MCF 10A (cell line): ENCODE data around the gene SH3TC2. TPM values are rescaled to one million over a fixed set of nuclear protein-coding genes. Genes with fewer than 3 reads are reported as not detected.

Source experiments
- BruUV-seq: library from RNA; stranded (reverse); fragments of 400-500 nt; replicated peaks from 2 replicates; lab custom pipeline; 2021; lab: Mats Ljungman, UMichigan
- CTCF ChIA-PET: fragments of 300-600 bp; sonication (Branson Sonifier 250); formaldehyde crosslinking; extraction: SDS; loops from one replicate; lab custom pipeline; 2021; ENCODE audit warnings: antibody characterized with exemption, inconsistent platforms; lab: Yijun Ruan, JAX
- POLR2A ChIA-PET: fragments of 300-600, 350-650 bp; sonication (Branson Sonifier 250); formaldehyde crosslinking; extraction: SDS; loops from one replicate; lab custom pipeline; 2020; ENCODE audit warnings: antibody characterized with exemption, inconsistent platforms; lab: Yijun Ruan, JAX
- DNase-seq: peaks from one replicate; pipeline ENCODE4 v3.0.0-alpha.2; 2018; ENCODE audit not compliant: unreplicated experiment
- H3K27ac Mint-ChIP-seq: one replicate; pipeline ENCODE4 v1.8.0; 2022; ENCODE audit warnings: mild to moderate bottlenecking, low read depth, mixed read lengths; ENCODE audit not compliant: unreplicated experiment
- H3K27me3 Mint-ChIP-seq: one replicate; pipeline ENCODE4 v1.8.0; 2022; ENCODE audit warnings: mixed read lengths; ENCODE audit not compliant: insufficient read depth, unreplicated experiment
- H3K36me3 Mint-ChIP-seq: one replicate; pipeline ENCODE4 v1.8.0; 2022; ENCODE audit warnings: mild to moderate bottlenecking, moderate library complexity, mixed read lengths; ENCODE audit not compliant: insufficient read depth, unreplicated experiment
- H3K4me1 Mint-ChIP-seq: one replicate; pipeline ENCODE4 v1.8.0; 2022; ENCODE audit warnings: mixed read lengths; ENCODE audit not compliant: insufficient read depth, unreplicated experiment
- H3K4me3 Mint-ChIP-seq: one replicate; pipeline ENCODE4 v1.8.0; 2022; ENCODE audit warnings: mild to moderate bottlenecking, moderate library complexity, mixed read lengths; ENCODE audit not compliant: unreplicated experiment
- H3K9me3 Mint-ChIP-seq: one replicate; pipeline ENCODE4 v1.8.0; 2022; ENCODE audit warnings: mixed read lengths; ENCODE audit not compliant: unreplicated experiment
- intact Hi-C: fragments of 100-400 bp; cut with micrococcal nuclease; formaldehyde crosslinking; loops from 2 replicates; pipeline ENCODE4 v1.14.1; 2022
- total RNA-seq: library from RNA; stranded (reverse); gene quantifications from 2 replicates; pipeline ENCODE4 v1.2.3, GENCODE V29; 2022
- TF ChIP-seq, protein P1 (sequence below): fragments of 200-600 bp; IDR thresholded peaks from one replicate; pipeline ENCODE4 v1.8.0; 2022; ENCODE audit warnings: antibody characterized with exemption, mild to moderate bottlenecking; ENCODE audit not compliant: unreplicated experiment

Gene SH3TC2
- total RNA-seq, 1 experiment from 2014 or later, result 6.2 TPM

DNA sequence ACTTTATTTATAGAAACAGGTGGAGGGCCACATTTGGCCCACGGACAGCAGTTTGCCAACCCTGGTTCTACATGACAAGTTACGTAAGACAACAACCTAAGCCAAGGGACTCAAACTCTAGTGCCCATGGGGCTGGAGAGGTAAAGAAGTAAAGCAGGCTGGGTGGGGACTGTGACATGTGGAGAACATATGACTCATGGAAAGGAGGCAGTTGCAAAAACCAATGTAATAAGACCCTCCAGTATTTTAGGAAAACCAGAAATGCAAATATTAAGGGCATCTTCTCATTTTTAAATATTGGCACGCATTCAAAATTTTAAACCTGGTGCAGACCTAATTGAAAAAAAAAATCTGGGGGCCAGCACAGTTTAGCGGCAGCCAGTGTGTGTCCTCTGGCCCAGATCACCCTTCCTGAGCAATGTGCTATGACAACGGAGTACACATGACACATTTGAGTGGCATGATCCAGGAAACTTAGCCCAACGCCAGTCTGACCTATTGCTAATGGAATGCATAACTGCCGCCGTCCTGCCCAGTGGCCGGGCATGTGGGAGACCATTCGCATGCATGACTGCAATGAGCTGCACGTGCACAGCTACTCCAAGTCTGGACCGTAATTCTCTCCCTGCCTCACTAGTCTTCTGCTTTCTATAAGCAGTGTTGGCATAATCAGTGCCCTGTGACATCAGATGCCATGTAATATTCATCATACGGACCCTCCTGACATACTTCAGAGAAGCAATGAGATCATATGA is 97.2 kb downstream of the SH3TC2 start:
- DNase-seq, result peak; percentile 99
- Mint-ChIP-seq H3K4me3 (peak overlapping the region; percentile 44), H3K27me3 (no peaks in the 10 kb centered on the region), H3K36me3 (peaks cover 15% of the 10 kb centered on the region), H3K4me1 (peaks cover 73% of the 10 kb centered on the region), H3K27ac (peak overlapping the region; percentile 98), H3K9me3 (no peaks in the 10 kb centered on the region)
- TF ChIP-seq, protein P1, sequence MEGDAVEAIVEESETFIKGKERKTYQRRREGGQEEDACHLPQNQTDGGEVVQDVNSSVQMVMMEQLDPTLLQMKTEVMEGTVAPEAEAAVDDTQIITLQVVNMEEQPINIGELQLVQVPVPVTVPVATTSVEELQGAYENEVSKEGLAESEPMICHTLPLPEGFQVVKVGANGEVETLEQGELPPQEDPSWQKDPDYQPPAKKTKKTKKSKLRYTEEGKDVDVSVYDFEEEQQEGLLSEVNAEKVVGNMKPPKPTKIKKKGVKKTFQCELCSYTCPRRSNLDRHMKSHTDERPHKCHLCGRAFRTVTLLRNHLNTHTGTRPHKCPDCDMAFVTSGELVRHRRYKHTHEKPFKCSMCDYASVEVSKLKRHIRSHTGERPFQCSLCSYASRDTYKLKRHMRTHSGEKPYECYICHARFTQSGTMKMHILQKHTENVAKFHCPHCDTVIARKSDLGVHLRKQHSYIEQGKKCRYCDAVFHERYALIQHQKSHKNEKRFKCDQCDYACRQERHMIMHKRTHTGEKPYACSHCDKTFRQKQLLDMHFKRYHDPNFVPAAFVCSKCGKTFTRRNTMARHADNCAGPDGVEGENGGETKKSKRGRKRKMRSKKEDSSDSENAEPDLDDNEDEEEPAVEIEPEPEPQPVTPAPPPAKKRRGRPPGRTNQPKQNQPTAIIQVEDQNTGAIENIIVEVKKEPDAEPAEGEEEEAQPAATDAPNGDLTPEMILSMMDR, result no peak
- BruUV-seq, result TSS peak; percentile 29
- intact Hi-C loops, result loop anchor here (1.0 to 2.0 kb wide), 6 partner anchors 13 to 70 kb away; no protein-coding TSS in a partner anchor
- ChIA-PET CTCF (interaction anchor here (0.6 to 37.7 kb wide), 15 partner anchors 8 to 370 kb away, joined by 3 to 1118 read pairs (median 10); no protein-coding TSS in a partner anchor), POLR2A (interaction anchor here (0.7 to 27.9 kb wide), 16 partner anchors 9 to 482 kb away, joined by 3 to 1127 read pairs (median 5); partner anchors contain the start of genes ABLIM3 and ADRB2)

GRCh38 chr5:148963664-148964063 is 99.2 kb downstream of the SH3TC2 start:
- Mint-ChIP-seq H3K27me3 (no peaks in the 10 kb centered on the region), H3K4me3 (no peak overlapping the region), H3K27ac (peak overlapping the region; percentile 57), H3K36me3 (peaks cover 6% of the 10 kb centered on the region), H3K9me3 (no peaks in the 10 kb centered on the region), H3K4me1 (peaks cover 58% of the 10 kb centered on the region)
- CTCF ChIA-PET, result interaction anchor here (0.9 to 37.7 kb wide), 8 partner anchors 9 to 231 kb away, joined by 3 to 1118 read pairs (median 8); no protein-coding TSS in a partner anchor
- TF ChIP-seq, protein P1, result no peak
- intact Hi-C loops, result loop anchor here (2.0 kb wide), 1 partner anchor 15 kb away; no protein-coding TSS in a partner anchor
- no peak for DNase-seq
- POLR2A ChIA-PET, result interaction anchor here (1.0 to 27.9 kb wide), 5 partner anchors 9 to 135 kb away, joined by 3 to 1127 read pairs (median 136); partner anchors contain the start of gene ADRB2
- no TSS peak for BruUV-seq

DNA sequence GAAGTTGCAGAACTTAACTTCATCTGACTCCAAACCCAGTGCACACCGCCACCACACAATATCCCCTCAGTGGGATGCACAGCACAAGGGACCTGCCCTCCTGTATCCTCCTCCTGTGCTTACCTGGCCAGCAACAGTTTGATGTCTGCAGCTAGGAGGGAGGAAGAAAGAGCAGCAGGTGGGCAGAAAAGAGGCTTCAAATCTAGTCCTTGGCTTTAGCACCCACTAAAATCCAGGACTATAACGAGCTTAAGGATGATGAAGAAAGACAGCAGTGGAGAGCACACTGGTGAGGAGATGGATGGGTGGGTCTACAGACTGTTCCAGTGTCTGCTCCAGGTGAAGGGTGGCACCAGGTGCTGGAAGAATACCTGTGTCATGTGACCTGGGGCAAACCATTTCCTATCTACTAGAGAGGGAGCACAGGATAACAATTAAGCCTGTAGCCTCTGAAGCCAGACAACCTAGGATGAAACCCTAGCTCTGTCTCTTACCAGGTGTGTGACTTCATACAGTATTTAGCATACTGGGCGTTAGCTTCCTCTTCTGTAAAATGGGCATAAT is 100.0 kb downstream of the SH3TC2 start:
- CTCF ChIA-PET, result interaction anchor here (0.5 to 37.7 kb wide), 13 partner anchors 8 to 302 kb away, joined by 3 to 1118 read pairs (median 5); no protein-coding TSS in a partner anchor
- POLR2A ChIA-PET, result interaction anchor here (1.0 to 27.9 kb wide), 6 partner anchors 8 to 134 kb away, joined by 3 to 1127 read pairs (median 80); partner anchors contain the start of gene ADRB2
- Mint-ChIP-seq H3K36me3 (peaks cover 6% of the 10 kb centered on the region), H3K27me3 (no peaks in the 10 kb centered on the region), H3K4me3 (no peak overlapping the region), H3K4me1 (peaks cover 55% of the 10 kb centered on the region), H3K9me3 (no peaks in the 10 kb centered on the region), H3K27ac (no peak overlapping the region)
- TF ChIP-seq, protein P1, result no peak
- intact Hi-C loops, result no loop called here
- DNase-seq, result no peak
- no TSS peak for BruUV-seq

GRCh38 chr5:148962200-148962550 is 100.7 kb downstream of the SH3TC2 start:
- H3K27me3 Mint-ChIP-seq, result no peaks in the 10 kb centered on the region
- POLR2A ChIA-PET, result interaction anchor here (1.1 to 27.9 kb wide), 6 partner anchors 11 to 153 kb away, joined by 4 to 1127 read pairs (median 80); partner anchors contain the start of gene ADRB2
- DNase-seq, result no peak
- H3K9me3 Mint-ChIP-seq, result no peaks in the 10 kb centered on the region
- BruUV-seq, result no TSS peak
- TF ChIP-seq, protein P1, result no peak
- H3K36me3 Mint-ChIP-seq, result peaks cover 6% of the 10 kb centered on the region
- H3K4me3 Mint-ChIP-seq, result no peak overlapping the region
- CTCF ChIA-PET, result interaction anchor here (0.5 to 37.7 kb wide), 11 partner anchors 11 to 230 kb away, joined by 3 to 1118 read pairs (median 7); no protein-coding TSS in a partner anchor
- H3K4me1 Mint-ChIP-seq, result peaks cover 51% of the 10 kb centered on the region
- intact Hi-C loops, result no loop called here
- no peak overlapping the region for H3K27ac Mint-ChIP-seq
